A172 (cell line): ENCODE results near the gene GALNT5. TPM values are rescaled to one million over a fixed set of nuclear protein-coding genes. Genes with fewer than 3 reads are reported as not detected.
"Not testable (repeated sequence)": the region's sequence is repeated elsewhere in the genome, so short reads cannot be mapped to it uniquely, and the experiment has no call there.

Experiments used
- DNase-seq: peaks from one replicate; pipeline ENCODE4 v3.0.0-alpha.2; 2015; ENCODE audit warnings: low spot score
- total RNA-seq: library from RNA; depleted of rRNA; stranded (reverse); fragments of >200 nt; shearing (Covaris generic); gene quantifications from 2 replicates; pipeline ENCODE4 v1.2.3, GENCODE V29; 2014

The GALNT5 gene
- total RNA-seq, 1 experiment from 2014 or later = not detected

DNA sequence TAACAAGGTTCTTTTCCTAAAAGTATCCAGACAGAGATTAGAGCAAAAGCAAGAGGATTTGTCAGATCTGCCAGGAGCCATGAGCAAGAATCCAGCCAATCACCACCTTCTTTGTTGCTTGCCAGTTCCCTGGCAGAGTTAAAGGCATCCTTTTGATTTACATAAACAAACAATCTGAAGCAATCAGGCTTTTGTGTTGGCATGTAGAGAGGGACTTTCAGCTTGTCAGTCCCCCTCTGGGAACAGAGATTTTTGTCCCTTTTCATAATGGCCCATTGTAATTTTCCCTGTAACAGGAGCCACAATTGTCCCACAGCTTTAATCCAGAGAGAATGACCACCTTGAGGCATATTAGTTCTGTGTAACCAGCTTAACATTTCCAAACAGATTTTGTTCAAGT is 68.3 kb downstream of the GALNT5 start, which contains the start of gene ERMN:
TSS of gene ERMN (minus strand) at position 39 of the 400 bp plus-strand sequence. CDS start 182 bp downstream, outside the sequence.
- DNase-seq = no peak

DNA sequence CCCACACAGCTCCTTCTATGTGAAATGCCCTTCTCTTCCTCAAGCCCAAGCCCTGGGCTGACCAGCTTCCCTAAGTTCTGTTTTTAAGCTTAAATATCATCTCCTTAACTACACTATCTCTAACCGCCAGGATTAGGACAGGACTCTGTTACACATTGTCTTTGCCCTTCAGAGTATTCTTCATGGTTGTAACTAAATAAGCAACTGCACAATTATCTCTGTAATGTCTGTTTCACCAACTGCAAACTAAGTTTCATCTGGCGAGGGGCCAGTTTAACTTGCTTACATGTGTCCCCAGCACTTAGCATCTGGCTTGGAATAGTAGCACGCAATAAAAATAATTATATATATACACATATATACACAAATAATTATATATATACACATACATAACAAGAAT is 69.2 kb downstream of the GALNT5 start:
- DNase-seq = no peak

DNA sequence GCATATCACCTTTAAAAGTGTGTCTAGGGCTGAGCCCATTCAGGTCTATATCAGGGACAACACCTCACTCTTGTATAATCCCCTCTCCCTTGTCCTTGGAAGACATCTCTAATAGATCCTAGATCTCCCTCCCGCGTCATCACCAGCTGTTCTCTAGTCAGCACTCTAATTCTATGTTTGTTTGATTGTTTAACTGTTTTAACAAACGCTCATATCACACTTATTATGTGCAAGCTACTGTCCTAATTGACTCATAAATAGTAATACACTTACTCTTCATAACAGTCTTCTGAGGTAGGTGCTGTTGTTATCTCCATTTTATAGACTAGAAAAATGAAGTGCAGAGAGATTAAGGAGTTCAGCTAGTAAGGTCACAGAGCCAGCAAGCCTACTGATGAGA is 69.7 kb downstream of the GALNT5 start:
- DNase-seq = no peak

DNA sequence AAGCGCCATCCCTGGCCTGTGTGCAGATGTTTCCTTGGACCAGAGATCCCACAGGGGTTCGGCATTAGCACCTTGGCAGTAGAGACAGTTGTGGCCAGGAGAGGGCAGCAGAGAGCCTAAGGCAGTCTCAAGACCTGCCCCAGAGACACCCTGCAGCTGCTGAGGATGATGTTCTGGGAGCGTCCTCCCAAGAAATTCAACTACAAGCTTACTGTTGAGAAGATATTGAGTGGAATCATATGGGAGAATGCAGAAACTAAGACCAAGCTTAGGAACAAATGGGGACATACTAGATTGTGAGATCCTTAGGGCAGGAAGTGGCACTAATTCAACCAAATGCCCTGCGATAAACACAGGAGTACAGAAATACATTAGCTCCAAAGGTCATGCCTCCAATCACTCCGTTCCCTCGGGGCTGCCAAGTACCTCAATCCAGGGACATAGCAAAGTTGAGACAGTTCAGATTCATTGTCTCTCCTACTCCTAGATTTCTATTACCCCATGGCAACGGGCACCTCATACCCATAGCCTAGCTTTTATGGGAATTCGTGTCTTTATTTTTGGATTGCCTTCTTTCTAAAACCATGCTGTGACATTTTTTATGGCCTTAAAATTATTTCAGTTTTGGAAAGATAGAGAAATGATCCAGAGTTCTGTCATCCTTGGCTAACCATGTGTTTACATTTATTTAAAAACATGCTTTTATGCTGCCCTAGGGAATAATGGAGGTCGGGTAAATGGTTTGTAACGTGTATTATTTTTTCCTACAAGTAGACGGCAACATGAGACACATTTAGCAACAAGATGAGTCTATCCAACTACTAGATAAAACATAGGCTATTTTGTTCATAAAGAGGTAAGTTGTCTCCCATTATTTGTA is 70.4 kb downstream of the GALNT5 start:
- peak; percentile 70 for DNase-seq

DNA sequence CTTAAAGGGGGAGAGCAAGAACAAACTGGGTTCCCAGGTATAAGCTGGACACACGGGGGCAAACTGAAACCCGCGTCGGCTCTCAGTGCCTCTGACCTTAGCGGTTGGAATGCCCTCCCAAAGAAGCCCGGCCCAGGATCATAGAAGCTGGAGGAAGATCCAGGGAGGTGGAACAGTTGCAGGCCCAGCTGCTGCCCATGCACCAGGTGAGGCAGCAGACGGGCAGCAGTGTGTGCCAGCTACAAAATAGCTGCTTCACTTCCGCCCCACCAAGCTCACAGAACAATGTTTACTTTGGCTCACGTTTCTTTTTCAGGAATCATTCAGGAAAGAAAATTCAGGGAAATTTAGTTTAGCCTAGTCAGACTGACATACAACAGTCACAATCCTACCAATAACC is 72.0 kb downstream of the GALNT5 start:
- DNase-seq = no peak

DNA sequence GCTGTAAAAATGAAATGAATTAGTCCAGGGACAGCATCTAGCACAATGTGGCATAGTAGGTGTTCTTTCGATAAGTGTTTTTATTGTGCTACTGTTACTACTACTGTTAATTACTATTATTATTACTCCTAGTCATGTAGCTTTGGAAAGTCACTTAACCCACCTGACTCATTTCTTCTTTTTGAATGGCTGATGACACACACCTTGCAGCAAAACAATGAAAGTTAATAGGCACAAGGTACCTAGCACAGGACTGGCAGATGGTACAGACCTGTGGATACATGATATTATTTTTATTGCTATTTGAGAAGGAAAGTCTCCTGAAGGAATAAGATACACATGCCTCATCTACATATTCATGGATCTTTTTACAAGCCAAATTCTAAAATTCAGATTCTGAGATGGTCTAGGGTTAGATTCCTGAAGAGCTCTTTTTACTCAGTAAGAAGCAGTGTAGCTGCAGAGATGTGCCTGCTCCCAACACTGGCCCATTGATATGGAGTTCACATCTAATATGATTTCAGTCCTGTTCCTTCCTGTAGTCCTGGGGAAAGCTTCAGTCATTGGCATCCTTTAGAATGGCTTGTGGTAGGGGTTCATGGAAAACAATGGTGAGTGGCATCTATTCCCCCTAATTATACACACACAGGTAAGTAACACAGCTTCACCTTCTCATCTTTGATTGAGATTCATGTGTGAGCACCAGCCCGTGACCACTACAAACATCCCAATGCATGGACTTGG is 76.0 kb downstream of the GALNT5 start:
- DNase-seq = no peak

DNA sequence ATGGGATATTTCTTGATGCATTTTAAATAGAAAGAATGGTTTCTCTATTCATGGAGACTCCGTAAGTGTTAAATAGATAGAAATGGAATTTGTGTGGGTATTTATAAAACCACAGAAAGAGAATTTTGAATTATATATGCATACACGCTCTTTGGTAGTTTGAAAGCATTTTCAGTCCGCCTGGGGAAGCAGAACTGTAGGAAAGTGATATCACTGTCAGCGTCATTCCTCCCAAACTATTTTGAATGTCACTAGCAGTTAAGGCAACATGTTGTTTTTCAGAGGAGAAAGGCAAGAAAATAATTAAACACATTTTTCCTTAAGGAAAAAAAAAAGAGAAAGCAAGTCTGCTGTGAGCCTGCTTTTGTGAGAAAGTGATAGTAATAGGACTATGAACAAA is 76.8 kb downstream of the GALNT5 start:
- DNase-seq = no peak

DNA sequence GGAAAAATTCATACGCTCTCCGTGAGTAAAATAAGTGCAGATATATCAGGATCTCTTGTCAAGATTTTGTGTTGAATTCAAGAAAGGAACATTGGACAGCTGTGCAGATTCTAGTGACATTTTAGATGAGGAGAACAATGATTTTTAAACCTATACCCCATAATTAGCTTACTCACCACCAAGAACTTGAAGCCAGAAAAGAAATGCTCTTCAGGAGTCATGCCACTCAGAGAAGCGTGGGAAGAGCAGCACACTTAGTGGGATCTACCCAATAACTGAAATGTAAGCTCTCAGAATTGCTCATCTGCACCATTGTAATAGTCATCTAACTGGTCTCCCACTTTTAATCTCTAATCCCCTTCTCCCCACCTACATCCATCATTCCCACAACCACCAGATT is 77.3 kb downstream of the GALNT5 start:
- DNase-seq = no peak

DNA sequence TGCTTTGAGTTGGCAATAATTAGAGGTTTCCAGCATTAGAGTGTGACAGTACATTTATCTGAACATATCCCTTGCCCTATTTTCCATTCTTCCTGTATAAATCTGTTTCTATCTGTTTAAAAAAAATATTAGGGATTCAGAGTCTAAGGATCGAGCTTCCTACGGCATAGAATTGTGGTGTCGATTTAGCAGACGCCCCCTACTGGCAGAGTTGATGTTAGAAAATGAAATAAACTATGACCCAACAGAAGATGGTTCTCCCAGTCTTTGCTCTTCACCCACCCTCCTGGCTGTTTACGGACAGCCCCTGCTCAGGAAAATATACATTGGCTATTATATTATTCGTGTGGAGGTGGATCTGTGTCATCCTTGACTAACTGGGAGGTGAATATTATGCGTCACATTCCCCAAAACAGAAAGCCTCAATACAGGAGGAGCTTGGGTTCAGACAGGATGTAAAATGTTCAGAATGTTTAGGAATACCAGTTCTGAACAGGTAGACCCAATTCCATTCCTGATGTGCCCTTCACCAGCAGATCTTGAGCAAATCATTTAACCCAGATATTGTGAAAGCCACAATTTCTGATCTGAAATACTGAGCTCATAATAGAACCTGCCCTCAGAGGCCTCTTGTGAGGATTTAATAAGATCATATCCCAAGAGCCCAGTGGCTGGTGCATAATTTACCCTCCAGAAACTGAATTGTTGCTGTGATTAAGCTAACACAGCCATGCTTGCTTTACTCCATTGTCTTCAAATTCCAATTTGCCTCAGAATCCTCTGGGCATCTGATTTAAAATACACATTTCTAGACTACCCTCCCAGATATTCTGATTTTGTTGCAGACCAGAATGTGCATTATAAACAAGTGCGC is 78.9 kb downstream of the GALNT5 start:
- peak; percentile 40 for DNase-seq

DNA sequence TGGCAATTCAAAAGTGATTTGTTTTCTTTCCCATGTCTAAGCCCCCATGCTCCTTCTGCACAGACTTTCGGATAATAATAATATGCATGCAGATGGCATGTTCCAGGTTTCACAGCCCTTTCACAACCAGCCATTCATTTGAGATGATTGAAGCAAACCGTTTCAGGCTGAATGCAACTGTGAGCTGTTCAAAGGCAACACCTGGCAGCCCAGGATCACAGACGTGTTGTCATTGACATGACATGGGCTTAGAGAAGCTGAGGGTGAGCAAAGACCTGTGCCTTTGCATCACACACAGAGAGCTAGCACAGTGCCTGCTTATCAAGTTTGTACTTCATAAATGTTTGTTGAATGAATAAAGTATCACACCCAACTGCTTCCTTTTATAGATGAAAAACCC is 80.5 kb downstream of the GALNT5 start:
- no peak for DNase-seq

DNA sequence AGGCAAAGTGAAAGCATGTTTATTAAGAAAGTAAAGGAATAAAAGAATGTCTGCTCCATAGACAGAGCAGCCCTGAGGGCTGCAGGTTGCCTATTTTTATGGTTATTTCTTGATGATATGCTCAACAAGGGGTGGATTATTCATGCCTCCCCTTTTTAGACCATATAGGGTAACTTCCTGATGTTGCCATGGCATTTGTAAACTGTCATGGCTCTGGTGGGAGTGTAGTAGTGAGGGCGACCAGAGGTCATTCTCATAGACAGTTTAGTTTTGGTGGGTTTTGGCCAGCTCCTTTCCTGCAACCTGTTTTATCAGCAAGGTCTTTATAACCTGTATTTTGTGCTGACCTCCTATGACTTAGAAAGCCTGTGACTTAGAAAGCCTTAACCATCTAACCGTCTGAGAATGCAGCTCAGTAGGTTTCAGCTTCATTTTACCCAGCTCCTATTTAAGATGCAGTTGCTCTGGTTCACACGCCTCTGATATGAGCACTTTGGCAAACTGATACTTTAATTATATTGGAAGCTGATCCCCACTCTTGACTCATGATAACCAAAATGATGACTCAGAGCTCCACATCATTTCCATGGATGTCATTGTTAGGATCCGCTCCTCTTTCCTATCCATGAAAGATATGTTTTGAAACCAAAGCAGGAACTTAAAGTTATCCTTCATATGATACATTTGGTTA is 82.6 kb downstream of the GALNT5 start:
- DNase-seq = no peak

DNA sequence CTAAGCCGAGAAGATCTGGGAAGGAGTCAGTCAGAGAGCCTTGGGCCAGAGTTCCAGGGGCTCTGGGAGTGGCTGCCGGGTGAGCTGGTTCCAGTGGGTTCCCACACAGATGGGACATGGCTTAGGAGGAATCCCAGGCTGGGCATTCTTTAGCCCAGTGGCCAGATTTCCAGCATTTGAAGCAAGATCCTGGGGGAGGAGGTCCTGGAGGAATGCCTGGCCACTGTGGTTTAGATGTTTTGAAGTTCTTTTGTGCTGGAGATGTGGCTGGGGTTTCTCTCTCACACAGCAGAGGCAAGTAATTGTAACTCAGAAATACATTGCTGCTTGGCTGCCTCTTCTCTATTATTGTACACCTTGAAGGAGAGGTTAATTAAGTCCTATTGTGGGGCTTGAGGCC is 83.9 kb downstream of the GALNT5 start:
- not testable (repeated sequence) for DNase-seq

DNA sequence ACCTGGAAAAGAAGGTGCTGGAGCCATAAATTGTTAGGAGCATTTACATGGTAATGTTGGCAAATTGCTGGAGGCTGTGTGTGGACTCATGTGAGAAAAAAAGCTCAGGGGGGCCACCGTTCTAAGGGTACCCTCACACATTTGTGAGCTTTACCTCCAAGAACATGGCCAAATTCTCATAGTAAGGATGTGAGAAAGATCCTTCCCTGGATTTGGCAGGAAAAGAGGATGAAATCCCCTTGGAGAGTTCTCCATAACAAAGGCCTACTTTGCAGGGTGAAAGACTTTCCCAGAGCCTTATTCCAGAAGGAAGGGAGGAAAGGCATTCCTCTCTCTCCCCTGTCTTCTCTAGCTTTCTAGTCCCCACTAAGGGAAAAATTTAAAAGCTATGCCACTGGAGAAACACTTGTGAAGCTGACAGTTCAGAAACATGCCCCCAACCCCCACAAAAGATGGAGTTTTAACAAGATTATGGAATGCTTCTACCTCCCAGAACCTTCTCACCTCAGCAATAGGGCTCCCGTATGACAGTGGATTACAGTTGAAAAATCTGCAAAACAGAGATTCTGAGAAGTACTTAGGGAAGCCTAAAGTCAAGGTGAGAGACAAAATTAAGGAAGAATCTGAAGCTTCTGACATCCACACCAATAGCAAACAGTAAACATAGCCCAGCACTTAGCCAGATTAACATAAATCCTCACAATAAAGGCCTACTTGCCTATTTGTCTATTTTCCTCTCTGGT is 88.3 kb downstream of the GALNT5 start:
- no peak for DNase-seq

DNA sequence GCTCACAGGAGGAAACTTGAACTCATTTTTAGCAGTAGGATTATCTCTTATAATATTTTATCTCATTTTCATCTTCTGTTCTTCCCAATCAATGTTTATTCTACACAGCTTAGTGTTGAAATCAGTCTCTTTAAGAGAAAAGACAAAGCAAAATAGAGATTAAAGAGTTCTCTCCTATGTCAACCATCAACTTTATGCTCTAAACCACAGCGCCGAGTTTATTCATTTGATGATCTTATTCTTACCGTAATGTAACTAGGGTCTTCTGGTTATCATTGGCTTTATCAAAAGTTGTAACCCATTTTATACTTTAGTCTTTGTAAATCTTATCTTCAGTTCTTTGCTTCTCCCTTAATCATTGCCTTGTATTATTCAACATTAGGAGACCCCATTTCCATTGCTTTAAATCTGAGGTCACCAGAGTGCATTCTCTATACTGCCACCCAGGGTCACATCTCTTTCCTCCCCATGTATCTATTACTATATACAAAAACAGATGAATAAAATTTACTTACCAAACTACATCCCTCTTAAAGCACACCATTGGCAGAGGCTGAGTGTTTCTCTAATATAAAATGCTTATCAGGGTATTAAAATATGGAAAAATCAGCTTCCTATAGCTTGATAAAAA is 90.9 kb downstream of the GALNT5 start:
- DNase-seq = no peak

DNA sequence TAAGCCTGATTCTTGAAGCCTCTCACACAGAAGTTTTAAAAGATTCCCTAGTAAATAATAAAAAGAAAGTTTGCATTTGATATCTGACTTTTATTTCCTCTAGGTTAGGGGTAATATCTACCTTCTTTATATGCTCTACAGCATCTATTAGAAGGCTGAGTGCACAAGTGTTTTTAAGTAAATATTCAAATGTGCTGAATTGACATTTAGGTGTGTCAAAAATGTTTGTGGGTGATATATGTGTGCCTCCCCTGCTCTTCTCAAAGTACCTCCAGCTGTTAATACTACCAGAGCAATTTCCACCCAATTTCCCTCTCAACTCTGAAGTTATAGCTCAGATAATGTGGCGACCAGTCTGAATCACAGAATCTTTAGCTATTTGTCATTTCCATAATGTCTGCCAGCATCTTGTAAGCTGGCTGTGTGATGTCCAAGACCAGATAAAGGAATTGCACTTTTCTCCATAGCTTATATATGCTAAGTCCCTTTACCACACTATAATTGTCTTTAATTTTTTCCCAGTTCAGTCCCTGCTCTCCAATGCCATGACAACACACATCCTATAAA is 92.5 kb downstream of the GALNT5 start:
- DNase-seq = no peak

DNA sequence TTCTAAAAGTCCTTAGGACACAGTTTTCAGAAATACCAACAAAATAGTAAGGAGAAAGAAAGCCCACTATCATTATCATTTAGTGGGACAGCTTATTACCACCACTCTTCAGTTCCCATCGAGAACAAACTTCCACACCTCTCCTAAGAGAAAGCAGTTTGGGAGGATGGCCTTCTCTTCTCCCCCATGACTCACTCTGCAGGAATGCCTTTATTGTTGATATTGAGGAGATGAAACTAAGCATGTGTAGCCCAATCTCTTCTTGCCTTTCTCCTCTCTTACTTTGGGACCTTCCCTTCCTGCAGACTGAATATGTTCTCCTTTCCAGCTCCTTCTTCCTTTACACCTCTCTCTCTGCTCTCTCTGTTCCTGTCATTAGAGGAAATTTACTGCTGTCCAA is 98.1 kb downstream of the GALNT5 start:
- peak; percentile 22 for DNase-seq

DNA sequence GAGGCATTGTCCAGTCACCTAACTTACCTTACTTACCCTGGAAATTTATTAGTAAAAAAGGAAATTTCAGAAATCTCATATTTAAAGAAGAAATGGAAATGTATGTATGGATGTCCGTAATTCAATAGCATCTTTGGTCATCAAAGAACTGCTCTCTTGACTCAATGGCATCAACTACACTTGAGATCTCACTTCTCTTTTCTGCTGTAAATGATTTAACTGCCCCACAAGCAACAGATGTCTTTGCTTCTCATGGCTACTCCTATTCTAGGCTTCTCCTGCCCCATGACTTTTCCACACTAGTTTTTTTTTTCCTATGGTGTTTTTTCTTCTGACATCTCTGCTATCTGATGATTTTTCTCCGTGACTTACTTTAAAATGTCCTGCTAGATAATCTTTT is 102.1 kb downstream of the GALNT5 start:
- no peak for DNase-seq

DNA sequence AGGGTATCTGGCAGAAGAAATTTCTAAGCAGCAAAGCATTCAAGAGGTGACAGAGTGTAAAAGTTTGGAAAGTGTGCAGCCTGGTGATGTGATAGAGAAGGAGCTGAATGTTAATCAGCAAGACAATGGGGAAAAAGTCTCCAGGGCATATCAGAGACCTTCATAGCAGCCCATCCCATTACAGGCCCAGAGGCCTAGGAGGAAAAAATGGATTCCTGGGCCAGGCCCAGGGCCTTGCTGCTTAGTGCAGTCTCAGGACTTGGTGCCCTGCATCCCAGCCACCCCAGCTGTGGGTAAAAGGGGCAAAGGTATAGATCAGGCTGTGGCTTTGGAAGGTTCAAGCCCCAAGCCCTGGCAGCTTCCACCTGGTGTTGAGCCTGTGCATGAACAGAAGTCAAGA is 104.0 kb downstream of the GALNT5 start:
- no peak for DNase-seq

DNA sequence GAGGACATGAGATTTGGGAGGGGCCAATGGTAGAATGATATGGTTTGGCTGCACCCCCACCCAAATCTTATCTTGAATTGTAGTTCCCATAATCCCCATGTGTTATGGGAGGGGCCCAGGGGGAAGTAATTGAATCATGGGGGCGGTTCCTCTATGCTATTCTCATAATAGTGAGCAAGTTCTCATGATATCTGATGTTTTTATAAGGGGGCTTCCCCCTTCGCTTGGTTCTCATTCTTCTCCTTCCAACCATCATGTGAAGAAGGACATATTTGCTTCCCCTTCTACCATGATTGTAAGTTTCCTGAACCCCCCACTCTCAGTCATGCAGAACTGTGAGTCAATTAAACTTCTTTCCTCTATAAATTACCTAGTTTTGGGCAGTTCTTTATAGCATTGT is 105.1 kb downstream of the GALNT5 start:
- DNase-seq = no peak

DNA sequence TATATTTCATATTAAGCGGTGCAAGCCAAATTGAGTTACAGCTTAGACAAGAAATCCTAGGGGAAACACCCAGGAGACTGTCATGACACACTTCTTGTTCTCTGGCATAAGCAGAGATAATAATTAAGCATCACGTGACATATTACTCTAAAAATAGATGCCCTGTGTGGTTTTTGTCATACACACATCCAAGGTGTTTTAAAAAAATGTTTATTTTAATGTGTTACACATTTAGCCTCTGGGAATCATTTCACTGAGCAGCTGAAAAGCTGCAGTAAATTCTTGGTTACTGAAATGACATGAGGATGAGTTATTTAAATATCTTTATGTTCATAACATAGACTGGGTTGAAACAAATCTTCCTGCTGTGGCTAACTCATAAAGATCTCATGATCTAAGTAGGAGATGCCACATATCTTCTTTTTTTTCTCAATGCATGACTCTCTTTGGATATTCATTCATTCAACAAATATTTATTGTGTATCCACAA is 106.2 kb downstream of the GALNT5 start:
- DNase-seq = no peak
